SHP77 treated with DMSO at 0.1 percent for 48 hours (cell line): ENCODE results near the gene NRXN3.

Source experiments
- DNase-seq: peaks from one replicate; lab custom pipeline; 2025; lab: John Stamatoyannopoulos, UW

Gene NRXN3

DNA sequence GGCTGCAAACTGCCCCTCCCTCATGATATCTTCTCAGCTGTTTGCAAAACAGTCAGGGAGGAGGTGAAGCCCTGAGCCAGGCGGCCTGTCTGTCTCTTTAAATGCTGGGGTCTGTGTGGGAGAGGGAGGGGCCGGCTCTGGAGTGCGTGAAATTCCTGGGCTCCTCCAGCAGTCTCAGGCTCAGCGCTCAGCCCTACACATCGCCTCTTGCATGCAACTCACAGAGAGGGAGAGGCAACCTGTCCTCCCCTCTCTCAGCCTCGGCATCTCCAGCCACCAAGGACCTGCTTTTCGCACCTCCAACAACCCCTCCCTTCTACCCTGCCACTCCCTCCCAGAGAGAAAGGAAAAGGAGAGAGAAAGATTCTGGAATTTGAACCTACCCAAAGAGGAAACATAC, at the start of gene NRXN3:
TSS of gene NRXN3 (plus strand) at position 171 of the 400 bp plus-strand sequence. CDS start 72,721 bp downstream, outside the sequence.
- no peak for DNase-seq

DNA sequence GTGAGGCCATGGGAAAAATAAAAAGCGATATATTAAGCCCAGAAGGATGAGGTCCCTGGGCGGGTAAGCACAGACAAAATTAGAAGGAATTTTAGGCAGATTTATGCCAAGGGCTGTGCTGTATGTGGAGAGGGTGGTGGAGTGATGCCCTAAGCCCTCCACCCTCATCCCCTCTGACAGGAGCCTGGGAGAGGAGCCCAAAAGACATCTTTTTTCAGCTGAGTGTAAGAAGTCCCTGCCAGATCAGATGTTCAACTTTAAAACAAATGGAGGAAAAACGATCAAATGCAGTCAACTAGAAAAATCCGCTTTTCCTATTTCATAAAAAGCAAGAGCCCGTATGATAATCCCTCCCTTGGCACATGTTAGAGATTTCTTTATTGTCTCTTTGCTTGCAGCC, 47.7 kb upstream of the NRXN3 start:
- DNase-seq, result no peak

DNA sequence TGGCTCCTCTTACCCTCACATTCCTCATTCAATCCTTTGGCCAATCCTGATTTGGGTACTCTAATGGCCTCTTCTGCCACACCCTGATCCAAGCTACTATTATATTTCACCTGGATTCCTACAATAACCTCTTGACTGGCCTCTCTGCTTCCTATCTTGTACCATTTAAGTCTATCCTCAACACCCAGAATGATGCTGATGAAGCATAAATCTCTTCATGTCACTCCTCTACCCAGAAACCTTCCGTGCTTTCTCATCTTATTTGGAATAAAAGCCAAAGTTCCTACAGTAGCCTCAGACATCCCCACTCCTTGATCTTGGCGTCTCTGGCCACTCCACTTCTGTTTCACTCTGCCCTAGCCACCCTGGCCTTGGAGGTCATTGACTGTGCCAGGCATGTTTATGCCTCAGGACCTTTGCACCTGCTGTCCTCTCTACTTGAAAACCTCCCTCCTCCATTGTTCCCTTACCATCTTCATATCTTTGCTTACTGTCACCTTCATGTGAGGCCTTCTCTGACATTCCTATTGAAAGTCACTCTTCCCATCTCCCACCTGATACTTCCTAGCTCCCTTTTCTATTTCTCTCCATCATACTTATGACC, 46.4 kb upstream of the NRXN3 start:
- DNase-seq, result no peak

DNA sequence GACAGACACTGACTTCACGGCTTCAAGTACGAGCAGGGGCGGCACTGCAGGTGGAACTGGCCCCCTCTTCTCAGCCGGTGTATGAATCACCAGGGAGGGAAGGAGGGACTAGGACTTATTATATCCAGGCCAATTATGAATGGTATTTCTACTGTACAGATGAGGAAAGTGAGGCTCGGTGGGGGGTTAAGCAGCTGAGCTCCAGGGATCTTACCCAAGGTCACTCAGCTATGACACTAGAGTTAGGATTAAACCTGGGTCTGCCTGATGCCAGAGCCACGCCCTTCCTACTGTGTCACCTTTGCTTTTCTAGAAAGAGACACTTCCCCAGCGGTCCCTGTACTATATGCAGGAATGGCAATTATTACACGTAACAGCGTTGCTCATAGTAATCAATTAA, 42.2 kb upstream of the NRXN3 start:
- no peak for DNase-seq

DNA sequence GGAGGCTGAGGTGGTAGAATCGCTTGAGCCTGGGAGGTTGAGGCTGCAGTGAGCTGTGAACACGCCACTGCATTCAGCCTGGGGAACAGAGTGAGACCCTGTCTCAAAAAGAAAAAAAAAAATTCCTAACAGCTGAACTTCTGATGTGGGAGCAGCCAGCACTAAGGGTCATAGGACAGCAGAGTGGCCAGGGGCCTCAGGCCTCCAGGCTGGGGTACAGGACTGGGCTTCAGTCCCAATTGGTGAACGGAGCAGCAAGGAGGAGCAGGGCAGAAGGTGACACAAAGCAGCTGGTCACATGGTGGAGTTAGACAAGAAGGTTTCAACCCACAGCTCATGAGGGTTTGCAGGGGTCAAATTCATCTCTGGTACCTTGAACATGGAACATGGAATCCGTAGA, 40.8 kb upstream of the NRXN3 start:
- DNase-seq, result no peak

DNA sequence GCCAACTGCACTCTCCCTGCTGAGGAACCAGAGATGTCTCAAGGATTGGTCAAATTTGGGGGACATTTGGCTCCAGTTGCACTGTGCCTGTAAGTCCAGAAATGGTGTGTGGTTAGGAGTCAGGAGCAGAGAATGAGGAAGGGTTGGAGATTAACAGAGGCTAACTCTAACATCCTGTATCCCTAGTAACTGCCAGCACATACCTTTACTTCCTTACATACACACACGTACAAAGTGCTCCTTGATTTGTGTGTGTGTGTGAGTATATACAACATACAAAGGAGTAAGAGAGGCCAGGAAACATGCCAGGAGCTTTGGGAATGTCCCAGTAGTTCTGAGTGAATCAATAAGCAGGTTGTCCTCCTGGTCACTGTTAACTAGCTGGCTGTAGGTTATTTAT, 39.8 kb upstream of the NRXN3 start:
- no peak for DNase-seq

DNA sequence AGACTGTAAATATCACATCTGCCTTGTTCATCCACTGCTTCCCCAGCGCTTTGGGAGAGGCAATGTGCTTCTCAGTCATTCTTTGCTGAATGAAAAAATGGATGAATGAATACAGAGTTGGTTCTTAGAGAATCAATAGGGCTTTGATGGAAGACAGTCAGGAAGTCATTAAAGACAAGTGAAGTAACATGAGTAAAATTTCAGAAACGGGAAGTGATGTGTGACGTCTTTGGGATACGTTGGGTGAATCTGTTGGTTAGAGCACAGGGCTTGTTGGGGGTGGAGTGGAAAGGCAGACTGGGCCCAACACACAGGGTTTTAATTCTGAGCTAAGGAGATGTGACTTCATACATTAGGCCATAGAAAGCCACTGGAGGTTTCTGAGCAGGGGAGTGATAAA, 39.0 kb upstream of the NRXN3 start:
- no peak for DNase-seq

DNA sequence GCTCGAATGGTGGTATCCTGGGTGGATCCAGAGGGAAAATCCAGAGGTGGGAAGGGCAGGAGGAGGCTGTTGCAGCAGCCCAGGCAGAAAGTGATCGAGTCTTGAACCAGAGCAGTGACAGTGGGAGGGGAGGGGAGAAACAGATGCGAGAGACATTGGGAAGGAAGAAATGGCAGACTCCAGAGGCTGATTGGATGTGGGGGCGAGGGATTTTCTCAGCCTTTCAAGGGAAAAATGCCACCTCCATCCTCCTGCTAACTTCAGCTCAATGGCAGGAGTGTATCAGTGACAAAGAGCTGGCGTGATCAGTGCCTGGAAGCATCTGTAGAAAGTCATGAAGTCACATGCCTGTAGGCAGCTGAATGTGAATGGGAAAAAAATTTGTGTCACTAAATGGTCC, 38.6 kb upstream of the NRXN3 start:
- DNase-seq, result no peak

DNA sequence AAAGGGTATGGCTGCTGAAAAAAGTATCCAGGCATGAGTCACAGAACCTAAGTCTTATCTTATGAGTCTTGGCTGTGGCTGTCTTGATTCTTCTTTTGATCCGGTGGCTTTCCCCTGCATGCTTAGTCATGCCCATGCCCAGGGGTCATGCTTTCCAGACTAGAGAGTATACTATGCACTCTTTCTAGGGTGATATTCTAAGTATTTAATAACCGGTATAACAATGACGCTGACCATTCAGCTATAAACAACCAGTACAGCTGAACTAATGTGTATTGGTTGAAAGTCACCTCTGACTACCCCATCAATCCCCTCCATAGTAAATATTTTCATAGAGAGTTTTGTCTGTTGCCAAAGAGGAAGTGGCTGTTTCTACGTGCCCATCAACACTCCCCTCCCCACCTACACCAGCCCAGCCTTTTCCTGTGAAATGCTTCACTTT, 34.7 kb upstream of the NRXN3 start:
- no peak for DNase-seq

DNA sequence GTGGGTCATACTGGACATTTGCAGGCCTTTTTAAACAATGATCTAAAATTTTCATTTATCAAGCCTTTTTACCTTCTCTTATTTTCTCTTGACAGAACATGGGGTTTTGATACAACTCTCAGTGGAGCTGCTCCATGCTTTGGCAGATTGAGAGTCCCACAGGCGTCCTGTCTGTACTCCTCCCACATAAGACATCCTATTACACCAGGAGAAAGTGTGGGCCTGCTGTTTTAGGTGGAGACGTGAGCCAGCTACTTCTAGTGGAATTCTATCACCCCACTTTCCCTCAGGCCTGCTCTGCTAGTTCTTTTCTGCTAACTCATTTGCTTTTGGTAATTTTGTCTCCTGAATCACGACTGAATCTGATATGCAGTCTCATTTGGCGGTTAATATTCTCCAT, 33.5 kb upstream of the NRXN3 start:
- no peak for DNase-seq

DNA sequence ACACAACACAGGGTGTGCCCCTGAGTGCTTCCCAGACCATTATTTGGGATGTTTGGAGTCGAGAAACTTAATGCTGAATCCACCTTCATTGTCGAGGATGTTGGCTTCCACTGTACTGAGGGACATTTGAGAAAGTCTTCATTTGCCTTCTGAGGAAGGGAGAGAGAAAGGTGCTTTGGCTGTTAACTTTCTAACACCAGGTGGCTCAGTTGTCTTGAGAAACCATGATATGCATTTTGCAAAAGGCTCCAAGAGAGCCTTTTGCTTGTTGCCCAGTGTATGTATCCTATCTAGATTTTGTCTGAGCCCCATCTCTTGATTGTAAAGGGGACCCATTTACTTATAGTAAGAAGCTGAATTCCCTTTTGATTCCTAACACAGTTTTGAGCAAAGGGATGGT, 28.6 kb upstream of the NRXN3 start:
- DNase-seq, result no peak

DNA sequence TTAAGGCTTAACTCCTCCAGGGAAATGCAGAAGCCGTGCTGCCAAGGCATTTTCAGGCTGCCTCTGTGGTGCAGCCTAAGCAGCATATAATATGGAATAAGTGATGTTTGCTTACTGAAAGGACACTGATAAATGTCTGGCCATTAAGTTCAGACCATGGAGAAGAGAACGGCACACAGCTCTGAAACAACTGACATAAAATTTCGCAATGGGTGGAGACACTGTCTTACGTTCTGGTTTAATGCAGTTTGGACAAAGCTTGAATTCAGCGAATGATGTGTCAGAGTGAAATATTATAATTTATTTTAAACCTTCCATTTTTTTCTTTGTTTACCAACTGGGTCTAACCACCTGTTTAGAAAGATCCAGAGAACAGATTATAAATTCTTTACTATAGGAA, 27.2 kb upstream of the NRXN3 start:
- no peak for DNase-seq

DNA sequence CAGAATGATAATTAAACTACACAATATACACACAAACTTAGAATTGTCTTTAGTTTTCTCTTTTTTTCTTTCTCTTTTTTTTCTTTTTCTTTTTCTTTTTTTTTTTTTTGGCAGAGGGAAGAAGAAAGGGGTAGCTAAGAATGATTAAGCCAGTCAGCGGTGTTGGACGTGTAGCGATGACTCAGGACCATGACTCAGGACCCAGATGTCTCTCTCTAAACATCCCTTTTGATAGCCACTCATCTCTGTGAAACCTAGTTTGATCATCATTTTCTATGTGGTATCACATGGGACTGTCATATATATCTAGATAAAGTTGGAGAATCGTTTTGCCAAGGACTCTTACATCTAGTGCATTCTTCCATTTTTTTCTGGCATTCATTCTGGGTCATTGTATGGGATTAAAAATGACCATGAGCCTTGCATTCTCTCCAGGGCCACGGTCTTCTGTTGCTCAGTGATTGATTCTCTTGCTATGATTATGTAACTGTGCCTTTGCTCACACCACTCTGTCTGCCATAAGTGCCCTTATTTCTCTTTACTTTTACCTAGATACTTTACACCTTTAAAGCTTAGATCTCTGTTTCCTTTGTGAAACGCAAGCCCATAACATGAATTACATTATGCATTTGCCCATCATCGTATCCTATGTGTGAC, 26.6 kb upstream of the NRXN3 start:
- DNase-seq, result no peak

DNA sequence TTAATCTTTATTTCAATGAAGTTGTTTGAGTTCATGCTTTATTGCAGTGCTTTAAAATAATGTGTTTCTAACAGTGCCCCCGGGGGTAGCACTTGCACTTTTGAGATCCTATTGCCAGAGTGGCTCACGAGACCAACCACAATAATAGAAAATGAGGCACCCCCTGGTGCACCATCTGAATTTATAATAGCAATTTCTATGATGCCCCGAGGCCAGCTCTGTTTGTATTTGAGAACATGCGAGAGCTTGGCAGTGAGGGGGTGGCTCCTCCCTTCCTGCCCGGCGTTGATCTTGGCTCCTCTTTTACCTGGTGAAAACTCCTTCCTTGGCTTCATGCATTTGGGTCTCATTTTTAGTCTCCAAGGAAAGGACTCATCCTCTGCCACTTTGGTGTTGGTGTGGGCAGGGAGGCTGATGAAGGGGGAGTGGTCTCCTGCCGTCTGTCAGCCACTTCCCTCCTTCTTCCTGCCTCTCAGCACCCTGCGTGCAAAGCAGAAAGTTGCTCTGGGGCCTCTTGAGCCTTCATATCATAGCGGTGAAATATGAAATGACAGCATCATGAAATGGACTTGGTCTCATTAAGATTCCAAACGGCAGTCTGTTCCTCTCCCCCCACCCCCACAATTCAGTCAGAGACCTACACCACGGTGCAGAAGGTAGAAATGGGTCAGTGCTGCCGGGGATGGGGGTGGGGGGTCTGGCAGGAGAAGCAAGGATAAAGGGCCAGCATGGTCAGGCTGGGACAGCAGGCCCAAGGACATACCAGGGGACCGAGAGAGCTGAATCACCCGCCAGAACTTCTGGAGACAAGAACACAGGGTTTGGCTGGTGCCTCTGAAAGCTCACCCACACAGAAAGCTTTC, 17.7 kb upstream of the NRXN3 start:
- DNase-seq, result no peak

DNA sequence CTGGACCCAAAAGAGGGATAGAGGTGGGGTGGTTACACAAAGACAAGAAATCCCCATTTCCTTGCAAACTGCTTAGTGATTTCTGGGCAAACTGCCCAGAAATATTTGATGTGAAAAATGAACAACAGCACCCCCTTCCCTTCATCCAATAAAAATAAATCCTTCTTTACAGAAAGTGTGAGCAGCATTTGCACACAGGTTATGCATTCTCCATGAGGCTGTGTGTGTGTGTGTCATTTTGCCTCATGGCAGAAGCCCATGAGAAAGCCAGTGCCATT, 17.2 kb upstream of the NRXN3 start:
- no peak for DNase-seq

DNA sequence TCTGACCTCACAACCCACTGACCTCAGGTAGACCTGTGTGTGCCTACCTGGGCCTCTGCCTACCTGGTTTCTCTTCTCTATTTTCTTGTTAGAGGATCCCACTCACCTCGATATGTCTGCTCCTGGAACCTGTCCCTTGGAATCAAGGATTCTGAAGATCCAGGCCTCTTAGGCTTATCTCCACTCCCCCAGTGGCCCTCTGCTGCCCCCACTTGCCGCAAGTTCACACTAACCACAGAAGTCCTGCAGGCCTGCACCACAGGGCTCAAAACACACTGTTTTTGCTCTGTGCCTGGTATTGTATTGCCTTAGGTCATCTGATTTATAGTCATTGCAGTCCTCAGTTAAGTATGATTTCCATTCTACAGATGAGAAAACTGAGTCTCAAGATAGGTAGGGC, 15.3 kb upstream of the NRXN3 start:
- no peak for DNase-seq

DNA sequence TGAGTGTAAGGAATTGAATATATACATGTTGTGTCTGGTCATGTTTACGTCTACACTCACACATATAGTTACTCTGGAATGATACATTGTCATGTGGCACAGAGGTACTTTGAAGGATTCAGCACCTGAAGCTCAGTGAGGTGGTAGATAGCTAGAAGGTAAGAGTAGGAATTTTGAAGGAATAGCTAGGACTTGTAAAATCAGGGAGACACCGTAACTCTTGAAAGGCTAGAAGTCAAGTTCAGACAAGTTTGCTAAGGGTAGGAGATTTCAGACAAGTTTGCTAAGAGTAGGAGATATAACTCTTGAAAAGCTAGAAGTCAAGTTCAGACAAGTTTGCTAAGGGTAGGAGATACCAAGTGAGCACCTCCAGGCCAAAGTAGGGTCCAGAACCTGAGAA, 14.0 kb upstream of the NRXN3 start:
- no peak for DNase-seq

DNA sequence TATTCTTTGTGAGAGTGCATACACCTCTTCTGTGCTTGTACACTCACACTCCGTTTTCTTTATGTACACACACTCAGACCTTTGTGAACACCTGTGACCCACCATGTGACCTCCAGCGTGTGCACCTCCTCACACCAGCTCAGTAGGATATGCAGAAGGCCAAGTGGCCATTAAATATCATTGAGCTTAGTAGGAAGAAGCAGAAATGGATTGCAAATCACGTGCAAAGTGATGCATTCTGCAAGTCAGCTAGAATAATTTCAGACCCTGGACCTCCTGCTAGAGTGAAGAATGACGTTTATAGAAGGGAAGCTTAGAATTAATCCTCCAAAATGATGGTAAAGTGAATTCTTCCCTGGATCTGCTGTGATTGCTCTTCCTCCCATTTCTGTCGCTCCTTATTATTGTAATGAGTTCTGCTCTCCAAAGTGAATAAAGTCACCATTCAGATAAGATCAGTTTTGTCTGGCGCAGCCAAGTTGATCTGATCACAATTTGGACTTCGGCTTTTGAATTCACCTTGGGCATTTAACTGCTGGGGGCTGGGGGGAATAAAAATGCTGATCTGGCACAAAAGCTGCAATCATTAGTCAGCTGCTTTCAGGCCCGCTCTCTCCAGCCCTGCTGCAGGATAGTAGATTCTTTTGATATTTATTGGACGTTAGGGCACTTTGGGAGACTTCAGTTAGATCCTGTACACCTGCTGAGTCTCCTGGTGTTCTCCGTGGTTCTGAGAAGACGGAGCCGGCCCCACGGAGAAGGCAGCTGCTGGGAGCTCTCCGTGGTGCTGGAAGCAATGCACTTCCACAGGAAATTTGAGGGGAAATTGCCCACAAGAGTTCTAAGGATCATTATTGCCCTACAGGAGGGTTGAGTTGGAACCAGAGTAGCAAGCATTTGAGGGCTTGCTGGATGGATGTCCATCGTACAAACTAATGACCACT, 12.4 kb upstream of the NRXN3 start:
- no peak for DNase-seq

DNA sequence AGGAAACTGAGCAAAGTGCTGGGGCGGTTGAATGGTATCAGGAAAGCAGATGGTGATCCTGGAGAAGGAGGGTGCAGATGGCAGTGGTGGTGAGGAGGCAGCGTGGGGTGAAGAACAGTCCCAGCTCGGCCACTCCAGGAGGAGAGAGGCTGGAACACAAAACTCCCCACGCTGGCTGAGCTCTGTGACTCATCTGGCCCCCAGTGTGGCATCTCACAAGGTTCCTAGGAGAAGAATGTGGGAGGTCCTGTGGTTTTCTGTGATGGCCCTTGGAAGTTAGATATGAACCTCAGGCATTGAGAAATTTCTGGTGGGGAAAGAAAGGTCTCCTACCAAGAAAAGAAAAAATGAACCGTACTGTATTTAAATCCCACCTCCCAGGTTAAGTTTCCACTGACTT, 8.0 kb upstream of the NRXN3 start:
- DNase-seq, result no peak

DNA sequence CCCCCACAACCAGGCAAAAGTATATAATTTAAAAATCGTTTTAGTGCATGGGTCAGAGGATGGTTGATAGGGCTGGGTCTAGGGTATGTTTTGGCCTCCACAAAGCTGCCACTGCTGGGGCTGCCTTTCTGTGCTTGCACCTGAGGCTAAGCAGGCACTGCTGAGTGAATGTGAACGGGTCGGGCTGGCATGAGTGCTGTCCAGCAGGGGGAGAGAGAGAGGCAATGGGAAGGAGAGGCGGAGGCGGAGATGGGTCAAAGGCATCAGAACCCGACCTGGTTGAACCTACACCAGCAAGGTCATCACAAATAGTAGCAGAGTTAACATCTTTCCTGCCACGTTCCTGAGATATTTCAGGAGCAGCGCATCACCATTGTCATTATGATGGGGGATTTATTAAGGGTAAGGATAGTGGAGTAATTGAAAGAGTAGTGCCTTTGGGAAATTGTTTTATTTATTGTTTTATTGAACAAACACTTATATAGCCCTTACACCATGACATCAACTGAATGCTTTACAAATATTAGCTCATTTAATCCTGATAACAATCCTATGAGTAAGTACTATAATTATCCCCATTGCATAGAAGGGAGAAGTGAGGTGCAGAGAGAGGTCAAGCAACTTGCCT, 5.8 kb upstream of the NRXN3 start:
- DNase-seq, result no peak

DNA sequence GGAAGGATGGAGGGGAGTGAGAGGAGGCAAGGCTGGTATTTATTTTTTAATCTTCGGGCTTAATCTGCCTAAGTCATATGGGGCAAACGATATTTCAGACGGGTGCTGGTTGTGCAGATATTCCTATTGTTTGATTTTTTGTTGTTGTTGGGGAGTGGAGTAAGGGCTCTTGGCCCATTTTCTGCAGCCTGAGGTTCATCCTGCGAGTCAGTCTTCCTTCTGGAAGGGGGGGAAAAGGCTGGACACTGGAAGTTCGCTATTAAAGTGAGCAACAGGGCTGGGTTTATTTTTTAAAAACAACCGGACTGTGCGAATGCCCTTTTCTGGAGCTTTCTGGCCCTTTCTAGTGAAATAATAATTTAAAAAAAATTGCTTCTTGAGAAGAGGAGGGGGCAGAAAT, 2.3 kb downstream of the NRXN3 start:
- DNase-seq, result no peak
